Neural progenitor cell (in vitro differentiated cells): Measurements from ENCODE around the gene CYB5RL. TPM values are rescaled to one million over a fixed set of nuclear protein-coding genes. Genes with fewer than 3 reads are reported as not detected.

Experiments used
- DNase-seq: peaks from one replicate; pipeline ENCODE4 v3.0.0-alpha.2; 2016; ENCODE audit warnings: low spot score
- H2AFZ ChIP-seq: fragments of 200-600 bp; sonication (generic); replicated peaks from 2 replicates; pipeline ENCODE4 v1.6.1; 2016; ENCODE audit warnings: antibody characterized with exemption
- H3F3A ChIP-seq: fragments of 200-600 bp; sonication (generic); 2 replicates; pipeline ENCODE4 v1.6.1; 2016; ENCODE audit warnings: antibody characterized with exemption, low read depth
- H3K27ac ChIP-seq: fragments of 200-600 bp; sonication (generic); 2 replicates; pipeline ENCODE4 v1.5.1; 2016; ENCODE audit warnings: mild to moderate bottlenecking
- H3K27me3 ChIP-seq: fragments of 200-600 bp; sonication (generic); 2 replicates; pipeline ENCODE4 v1.6.1; 2016; ENCODE audit warnings: mild to moderate bottlenecking, moderate library complexity
- H3K36me3 ChIP-seq: fragments of 200-600 bp; sonication (generic); 2 replicates; pipeline ENCODE4 v1.5.1; 2016
- H3K4me1 ChIP-seq: fragments of 200-600 bp; sonication (generic); 2 replicates; pipeline ENCODE4 v1.6.1; 2016; ENCODE audit warnings: mixed run types
- H3K4me2 ChIP-seq: fragments of 200-600 bp; sonication (generic); 2 replicates; pipeline ENCODE4 v1.6.1; 2016
- H3K4me3 ChIP-seq: fragments of 200-600 bp; sonication (generic); 2 replicates; pipeline ENCODE4 v1.5.1; 2016
- H3K79me2 ChIP-seq: fragments of 200-600 bp; sonication (generic); 2 replicates; pipeline ENCODE4 v1.6.1; 2016; ENCODE audit warnings: low read depth
- H3K9ac ChIP-seq: fragments of 200-600 bp; sonication (generic); 2 replicates; pipeline ENCODE4 v1.6.1; 2016
- H3K9me3 ChIP-seq: fragments of 200-600 bp; sonication (generic); 2 replicates; pipeline ENCODE4 v1.5.1; 2016; ENCODE audit warnings: low read depth
- H4K20me1 ChIP-seq: fragments of 200-600 bp; sonication (generic); 2 replicates; pipeline ENCODE4 v1.6.1; 2016; ENCODE audit warnings: low read depth
- H3K27ac Mint-ChIP-seq: 3 replicates; pipeline ENCODE4 v1.8.0; 2021; ENCODE audit warnings: mixed read lengths
- H3K27me3 Mint-ChIP-seq: 2 replicates; pipeline ENCODE4 v1.8.0; 2022; ENCODE audit warnings: low read depth, mild to moderate bottlenecking, inconsistent platforms, moderate library complexity, mixed read lengths; ENCODE audit not compliant: insufficient read depth
- H3K36me3 Mint-ChIP-seq: 3 replicates; pipeline ENCODE4 v1.8.0; 2021; ENCODE audit warnings: mixed read lengths
- H3K4me1 Mint-ChIP-seq: 3 replicates; pipeline ENCODE4 v1.8.0; 2021; ENCODE audit warnings: mixed read lengths
- H3K4me3 Mint-ChIP-seq: 3 replicates; pipeline ENCODE4 v1.8.0; 2021; ENCODE audit warnings: mild to moderate bottlenecking, moderate library complexity, mixed read lengths
- H3K9me3 Mint-ChIP-seq: 3 replicates; pipeline ENCODE4 v1.8.0; 2020; ENCODE audit warnings: mixed read lengths
- CTCF ChIP-seq: fragments of 200-600 bp; sonication (generic); IDR thresholded peaks from 2 replicates; pipeline ENCODE4 v1.5.1; 2017; ENCODE audit warnings: antibody characterized with exemption, mild to moderate bottlenecking
- EZH2 ChIP-seq: fragments of 200-600 bp; sonication (generic); IDR thresholded peaks from 2 replicates; pipeline ENCODE4 v1.6.1; 2017; ENCODE audit warnings: antibody characterized with exemption, mild to moderate bottlenecking, moderate library complexity
- EZH2phosphoT487 ChIP-seq: fragments of 200-600 bp; sonication (generic); IDR thresholded peaks from 2 replicates; pipeline ENCODE4 v1.6.1; 2017; ENCODE audit warnings: antibody characterized with exemption
- total RNA-seq: library from RNA; depleted of rRNA; stranded (reverse); fragments of >200 nt; gene quantifications from 2 replicates; pipeline ENCODE4 v1.2.3, GENCODE V29; 2015; ENCODE audit warnings: low replicate concordance

The CYB5RL gene
- total RNA-seq, 1 donor from 2014 or later, result 6.4 TPM

- H3K27ac Mint-ChIP-seq, result no peak overlapping the region
- peaks cover 3% of the 10 kb centered on the region for H3K27me3 Mint-ChIP-seq
- no peaks in the 10 kb centered on the region for H3K36me3 Mint-ChIP-seq
Observed at GRCh38 chr1:54156201-54156600, 43.6 kb downstream of the CYB5RL start.

GRCh38 chr1:54153535-54154439 is 46.0 kb downstream of the CYB5RL start:
- Histone ChIP-seq H3K9me3 (no peaks in the 10 kb centered on the region), H3K4me1 (peaks cover 10% of the 10 kb centered on the region), H3K27me3 (no peaks in the 10 kb centered on the region), H3F3A (peaks cover 5% of the 10 kb centered on the region), H3K4me2 (peak overlapping the region; percentile 49), H2AFZ (peak overlapping the region; percentile 89), H4K20me1 (no peaks in the 10 kb centered on the region), H3K27ac (no peak overlapping the region), H3K4me3 (no peak overlapping the region), H3K9ac (no peak overlapping the region), H3K36me3 (no peaks in the 10 kb centered on the region), H3K79me2 (no peaks in the 10 kb centered on the region)
- H3K27ac Mint-ChIP-seq, result peak overlapping the region; percentile 83
- TF ChIP-seq EZH2phosphoT487 (no peak), CTCF (no peak), EZH2 (no peak)
- no peaks in the 10 kb centered on the region for H3K9me3 Mint-ChIP-seq
- peaks cover 5% of the 10 kb centered on the region for H3K27me3 Mint-ChIP-seq
- peaks cover 19% of the 10 kb centered on the region for H3K4me1 Mint-ChIP-seq
- no peaks in the 10 kb centered on the region for H3K36me3 Mint-ChIP-seq
- no peak overlapping the region for H3K4me3 Mint-ChIP-seq
- peak; percentile 65 for DNase-seq

More at GRCh38 chr1:54156201-54156600, 43.6 kb downstream of the CYB5RL start:
- H3K4me3 ChIP-seq, result no peak overlapping the region
- no peaks in the 10 kb centered on the region for H3K36me3 ChIP-seq
- peaks cover 10% of the 10 kb centered on the region for H3K4me1 ChIP-seq
- H2AFZ ChIP-seq, result no peak overlapping the region
- TF ChIP-seq CTCF, result no peak
- TF ChIP-seq EZH2phosphoT487, result no peak
- TF ChIP-seq EZH2, result no peak
- H3F3A ChIP-seq, result peaks cover 5% of the 10 kb centered on the region
- Mint-ChIP-seq H3K9me3 (no peaks in the 10 kb centered on the region), H3K4me1 (peaks cover 12% of the 10 kb centered on the region), H3K4me3 (no peak overlapping the region)
- DNase-seq, result no peak
- H3K79me2 ChIP-seq, result no peaks in the 10 kb centered on the region
- H3K9ac ChIP-seq, result no peak overlapping the region
- no peak overlapping the region for H3K4me2 ChIP-seq
- H3K27ac ChIP-seq, result no peak overlapping the region
- H3K9me3 ChIP-seq, result no peaks in the 10 kb centered on the region
- no peaks in the 10 kb centered on the region for H3K27me3 ChIP-seq
- H4K20me1 ChIP-seq, result no peaks in the 10 kb centered on the region

GRCh38 chr1:54152696-54153095 is 47.1 kb downstream of the CYB5RL start, which contains the start of gene CDCP2:
Gene CDCP2, minus strand, starts transcription at chr1:54153000. Its CDS starts 78 bp downstream, at chr1:54152922.
- Histone ChIP-seq H3K36me3 (no peaks in the 10 kb centered on the region), H3K79me2 (no peaks in the 10 kb centered on the region), H4K20me1 (no peaks in the 10 kb centered on the region), H3K9me3 (no peaks in the 10 kb centered on the region), H3K27ac (no peak within 1 kb of the TSS), H2AFZ (peak within 1 kb of the TSS; percentile 89), H3F3A (peaks cover 5% of the 10 kb centered on the region), H3K4me1 (peaks cover 10% of the 10 kb centered on the region), H3K9ac (no peak within 1 kb of the TSS), H3K4me3 (no peak within 1 kb of the TSS), H3K27me3 (no peaks in the 10 kb centered on the region), H3K4me2 (peak within 1 kb of the TSS; percentile 49)
- no peak within 1 kb of the TSS for H3K4me3 Mint-ChIP-seq
- H3K27me3 Mint-ChIP-seq, result peaks cover 5% of the 10 kb centered on the region
- H3K36me3 Mint-ChIP-seq, result no peaks in the 10 kb centered on the region
- H3K9me3 Mint-ChIP-seq, result no peaks in the 10 kb centered on the region
- H3K27ac Mint-ChIP-seq, result peak within 1 kb of the TSS; percentile 83
- no peak for DNase-seq
- TF ChIP-seq EZH2 (no peak), CTCF (no peak), EZH2phosphoT487 (no peak)
- peaks cover 19% of the 10 kb centered on the region for H3K4me1 Mint-ChIP-seq
